Activated CD4-positive, alpha-beta T cell treated with anti-CD3 and anti-CD28 coated beads, Interleukin-10, Interleukin-2, amounts not matched to agents 100 ng/mL and 50 ng/mL, durations not matched to agents 16 hours and 8 hours (primary cell): ENCODE measurements around the gene LNPEP.
A peak's percentile ranks its signal among the peaks of the same experiment; 100 is the strongest.
"Not testable (repeated sequence)": the region's sequence is repeated elsewhere in the genome, so short reads cannot be mapped to it uniquely, and the experiment has no call there.

Experiments
- DNase-seq: peaks from one replicate; pipeline ENCODE4 v3.0.0-alpha.2; 2020

The LNPEP gene

GRCh38 chr5:96930589-96930988 lies 5.3 kb upstream of the LNPEP start:
- DNase-seq = no peak

GRCh38 chr5:96931037-96931436 lies 4.8 kb upstream of the LNPEP start:
- not testable (repeated sequence) for DNase-seq

- no peak for DNase-seq
Measured at GRCh38 chr5:96931605-96932004, 4.3 kb upstream of the LNPEP start.

- DNase-seq = no peak
Measured at GRCh38 chr5:96932026-96932425, 3.9 kb upstream of the LNPEP start.

- peak; percentile 46 for DNase-seq
Measured at GRCh38 chr5:96933764-96934707, 1.8 kb upstream of the LNPEP start.

GRCh38 chr5:96934708-96935558 lies 947 bp upstream of the LNPEP start:
- peak; percentile 98 for DNase-seq

GRCh38 chr5:96936431-96937320 lies 796 bp downstream of the LNPEP start:
- peak; percentile 70 for DNase-seq

- no peak for DNase-seq
Measured at GRCh38 chr5:96940586-96940985, 4.7 kb downstream of the LNPEP start.

- DNase-seq = no peak
Measured at GRCh38 chr5:96941140-96941539, 5.3 kb downstream of the LNPEP start.

- DNase-seq = no peak
Measured at GRCh38 chr5:96942078-96942477, 6.2 kb downstream of the LNPEP start.

- DNase-seq = no peak
Measured at GRCh38 chr5:96942911-96943310, 7.0 kb downstream of the LNPEP start.

GRCh38 chr5:96943799-96944198 lies 7.9 kb downstream of the LNPEP start:
- no peak for DNase-seq

GRCh38 chr5:96945144-96945897 lies 9.4 kb downstream of the LNPEP start:
- DNase-seq = no peak

- DNase-seq = no peak
Measured at GRCh38 chr5:96946381-96946780, 10.5 kb downstream of the LNPEP start.

GRCh38 chr5:96952118-96952750 lies 16.4 kb downstream of the LNPEP start:
- DNase-seq = no peak

GRCh38 chr5:96952974-96953730 lies 17.3 kb downstream of the LNPEP start:
- DNase-seq = no peak

GRCh38 chr5:96957254-96958049 lies 21.6 kb downstream of the LNPEP start:
- peak; percentile 82 for DNase-seq

- DNase-seq = no peak
Measured at GRCh38 chr5:96958977-96959376, 23.1 kb downstream of the LNPEP start.

- peak; percentile 77 for DNase-seq
Measured at GRCh38 chr5:96961053-96961452, 25.2 kb downstream of the LNPEP start.

- no peak for DNase-seq
Measured at GRCh38 chr5:96962540-96962991, 26.7 kb downstream of the LNPEP start.
